GM23338 (cell line): Measurements from ENCODE around the gene KCND2. TPM values are rescaled to one million over a fixed set of nuclear protein-coding genes. Genes with fewer than 3 reads are reported as not detected.

Source experiments
- ATAC-seq: fragments of 200-7000 bp; cut with Tn5 transposase; 3 replicates; pipeline ENCODE4 v1.9.1; 2020
- DNase-seq: peaks from one replicate; pipeline ENCODE4 v3.0.0-alpha.2; 2015; ENCODE audit warnings: low spot score
- H2AFZ ChIP-seq: fragments of 200-600 bp; sonication (generic); 2 replicates; pipeline ENCODE4 v1.8.0; 2016; ENCODE audit warnings: antibody characterized with exemption, mild to moderate bottlenecking, moderate library complexity
- H3F3A ChIP-seq: fragments of 200-600 bp; sonication (generic); replicated peaks from 2 replicates; pipeline ENCODE4 v1.8.0; 2017; ENCODE audit warnings: antibody characterized with exemption, mixed run types, low read depth
- H3K27ac ChIP-seq: fragments of 200-600 bp; sonication (generic); 2 replicates; pipeline ENCODE4 v1.6.1; 2016; ENCODE audit warnings: low read depth
- H3K27me3 ChIP-seq: fragments of 200-600 bp; sonication (generic); 2 replicates; pipeline ENCODE4 v1.8.0; 2016; ENCODE audit warnings: mild to moderate bottlenecking, mixed run types, moderate library complexity; ENCODE audit not compliant: insufficient read depth
- H3K36me3 ChIP-seq: fragments of 200-600 bp; sonication (generic); 2 replicates; pipeline ENCODE4 v1.8.0; 2016; ENCODE audit warnings: mild to moderate bottlenecking; ENCODE audit not compliant: insufficient read depth
- H3K4me1 ChIP-seq: fragments of 200-600 bp; sonication (generic); 2 replicates; pipeline ENCODE4 v1.8.0; 2016; ENCODE audit warnings: mild to moderate bottlenecking, moderate library complexity; ENCODE audit not compliant: insufficient read depth
- H3K4me2 ChIP-seq: fragments of 200-600 bp; sonication (generic); 2 replicates; pipeline ENCODE4 v1.7.1; 2017; ENCODE audit warnings: mixed run types
- H3K4me3 ChIP-seq: fragments of 200-600 bp; sonication (generic); 2 replicates; pipeline ENCODE4 v1.6.1; 2016; ENCODE audit warnings: mixed run types
- H3K79me2 ChIP-seq: fragments of 200-600 bp; sonication (generic); replicated peaks from 2 replicates; pipeline ENCODE4 v1.8.0; 2017; ENCODE audit warnings: mild to moderate bottlenecking; ENCODE audit not compliant: insufficient read depth
- H3K9me2 ChIP-seq: fragments of 200-600 bp; sonication (generic); 2 replicates; pipeline ENCODE4 v1.8.0; 2017; ENCODE audit not compliant: insufficient read depth
- H4K20me1 ChIP-seq: fragments of 200-600 bp; sonication (generic); replicated peaks from 2 replicates; pipeline ENCODE4 v1.8.0; 2017; ENCODE audit warnings: mild to moderate bottlenecking; ENCODE audit not compliant: insufficient read depth
- H3K27ac Mint-ChIP-seq: 2 replicates; pipeline ENCODE4 v1.8.0; 2020; ENCODE audit warnings: inconsistent platforms, mild to moderate bottlenecking, moderate library complexity, mixed read lengths
- H3K27me3 Mint-ChIP-seq: 3 replicates; pipeline ENCODE4 v1.8.0; 2022; ENCODE audit warnings: low read depth, mild to moderate bottlenecking, moderate library complexity, mixed read lengths, inconsistent platforms; ENCODE audit not compliant: insufficient read depth, poor library complexity
- H3K36me3 Mint-ChIP-seq: 3 replicates; pipeline ENCODE4 v1.8.0; 2021; ENCODE audit warnings: low read depth, mild to moderate bottlenecking, inconsistent platforms, moderate library complexity, mixed read lengths
- H3K4me1 Mint-ChIP-seq: 3 replicates; pipeline ENCODE4 v1.8.0; 2020; ENCODE audit warnings: mild to moderate bottlenecking, inconsistent platforms, mixed read lengths
- H3K4me3 Mint-ChIP-seq: 3 replicates; pipeline ENCODE4 v1.8.0; 2021; ENCODE audit warnings: moderate library complexity, mild to moderate bottlenecking, inconsistent platforms, mixed read lengths
- H3K9me3 Mint-ChIP-seq: 3 replicates; pipeline ENCODE4 v1.8.0; 2020; ENCODE audit warnings: moderate library complexity, mild to moderate bottlenecking, inconsistent platforms, mixed read lengths
- CREB1 ChIP-seq: fragments of 250-450 bp; sonication (Bioruptor Pico); IDR thresholded peaks from 2 replicates; pipeline ENCODE4 v1.5.0; 2020; ENCODE audit warnings: low read depth, mild to moderate bottlenecking, moderate library complexity
- CTCF ChIP-seq, 2 experiments: fragments of 200-600 bp in 1 of 2; sonication (generic) in 1 of 2; conservative IDR thresholded peaks; 2 replicates each; pipeline versions ENCODE4 v1.5.1 to v1.6.1; 2016 to 2017; ENCODE audit warnings: antibody characterized with exemption in 2 of 2, low read depth in 2 of 2, mild to moderate bottlenecking in 2 of 2, moderate library complexity in 1 of 2
- ETS1 ChIP-seq: IDR thresholded peaks from 2 replicates; pipeline ENCODE4 v1.6.1; 2016; ENCODE audit warnings: antibody characterized with exemption
- EZH2 ChIP-seq: fragments of 200-600 bp; sonication (generic); IDR thresholded peaks from one replicate; pipeline ENCODE4 v1.8.0; 2017; ENCODE audit warnings: antibody characterized with exemption, mild to moderate bottlenecking, low read depth; ENCODE audit not compliant: unreplicated experiment
- EZH2phosphoT487 ChIP-seq: fragments of 200-600 bp; sonication (generic); IDR thresholded peaks from one replicate; pipeline ENCODE4 v1.8.1; 2018; ENCODE audit warnings: antibody characterized with exemption; ENCODE audit not compliant: unreplicated experiment
- JUNB ChIP-seq: IDR thresholded peaks from one replicate; pipeline ENCODE4 v1.6.1; 2016; ENCODE audit warnings: antibody characterized with exemption; ENCODE audit not compliant: unreplicated experiment
- NANOG ChIP-seq: IDR thresholded peaks from 2 replicates; pipeline ENCODE4 v1.6.1; 2016; ENCODE audit warnings: antibody characterized with exemption, borderline replicate concordance
- POLR2AphosphoS5 ChIP-seq: IDR thresholded peaks from 2 replicates; pipeline ENCODE4 v1.6.1; 2016; ENCODE audit warnings: antibody characterized with exemption, low read depth
- REST ChIP-seq: IDR thresholded peaks from one replicate; pipeline ENCODE4 v1.6.1; 2018; ENCODE audit warnings: antibody characterized with exemption; ENCODE audit not compliant: unreplicated experiment
- STAT1 ChIP-seq: IDR thresholded peaks from one replicate; pipeline ENCODE4 v1.6.1; 2016; ENCODE audit warnings: antibody characterized with exemption; ENCODE audit not compliant: unreplicated experiment
- ZNF114 ChIP-seq: fragments of 250-450 bp; sonication (Bioruptor Pico); IDR thresholded peaks from 2 replicates; pipeline ENCODE4 v1.5.0; 2020; ENCODE audit warnings: mild to moderate bottlenecking, moderate library complexity
- ZNF331 ChIP-seq: fragments of 250-450 bp; sonication (Bioruptor Pico); IDR thresholded peaks from 2 replicates; pipeline ENCODE4 v1.5.0; 2020; ENCODE audit warnings: low read depth, mild to moderate bottlenecking, moderate library complexity
- ZNF462 ChIP-seq: fragments of 250-450 bp; sonication (Bioruptor Pico); IDR thresholded peaks from 2 replicates; pipeline ENCODE4 v1.5.0; 2020; ENCODE audit warnings: mild to moderate bottlenecking, moderate library complexity
- polyA plus RNA-seq: library from polyadenylated mRNA; unstranded; fragments of >200 nt; fragmentation: Nextera tagmentation; extraction: Ambion mirVana; gene quantifications from 2 replicates; pipeline ENCODE4 v1.2.1, GENCODE V29; 2016
- total RNA-seq: library from RNA; depleted of rRNA; stranded (reverse); fragments of >200 nt; shearing (Covaris generic); gene quantifications from 2 replicates; pipeline ENCODE4 v1.2.3, GENCODE V29; 2014

Gene KCND2
- total and polyA plus RNA-seq, 2 experiments from 2014 or later, result 7.1 to 15.6 TPM

- Histone ChIP-seq H3K9me2 (no peaks in the 10 kb centered on the region), H3K4me2 (no peak overlapping the region), H4K20me1 (no peaks in the 10 kb centered on the region), H3K36me3 (no peaks in the 10 kb centered on the region), H3K4me1 (no peaks in the 10 kb centered on the region), H3K27me3 (no peaks in the 10 kb centered on the region), H3K27ac (no peak overlapping the region), H2AFZ (no peak overlapping the region), H3K79me2 (no peaks in the 10 kb centered on the region), H3F3A (no peaks in the 10 kb centered on the region), H3K4me3 (no peak overlapping the region)
- peaks cover 7% of the 10 kb centered on the region for H3K4me1 Mint-ChIP-seq
- no peak for ATAC-seq
- no peaks in the 10 kb centered on the region for H3K27me3 Mint-ChIP-seq
- no peaks in the 10 kb centered on the region for H3K36me3 Mint-ChIP-seq
- TF ChIP-seq JUNB, result no peak
- no peak for TF ChIP-seq ETS1
- no peak for TF ChIP-seq ZNF114 (CRISPR knock-in tag)
- TF ChIP-seq CTCF (conservative IDR thresholded peaks at IDR 0.05; ENCODE audit: low read depth in 2 of 2), result no peak
- TF ChIP-seq POLR2AphosphoS5, result no peak
- no peak for TF ChIP-seq REST
- no peak for TF ChIP-seq ZNF462 (CRISPR knock-in tag)
- TF ChIP-seq EZH2phosphoT487, result no peak
- TF ChIP-seq STAT1, result no peak
- TF ChIP-seq ZNF331, result no peak
- TF ChIP-seq EZH2, result no peak
- TF ChIP-seq NANOG, result no peak
- TF ChIP-seq CREB1 (CRISPR knock-in tag), result no peak
- DNase-seq, result no peak
- no peak overlapping the region for H3K4me3 Mint-ChIP-seq
- H3K9me3 Mint-ChIP-seq, result no peaks in the 10 kb centered on the region
- H3K27ac Mint-ChIP-seq, result no peak overlapping the region
Observed at GRCh38 chr7:120363414-120363813, 90.4 kb downstream of the KCND2 start.
